Neuronal stem cell (in vitro differentiated cells): ENCODE data around the gene MTG2.

Source experiments
- DNase-seq: peaks from one replicate; pipeline ENCODE4 v3.0.0-alpha.2; 2013; ENCODE audit warnings: low spot score
- H2AFZ ChIP-seq: one replicate; pipeline ENCODE4 v1.6.1; 2013; ENCODE audit warnings: mild to moderate bottlenecking, low read length, inconsistent platforms
- H2AK5ac ChIP-seq: 2 replicates; pipeline ENCODE4 v1.6.1; 2013; ENCODE audit warnings: low read depth, mild to moderate bottlenecking, inconsistent platforms, low read length, moderate library complexity, mixed read lengths
- H2BK120ac ChIP-seq: 2 replicates; pipeline ENCODE4 v1.6.1; 2013; ENCODE audit warnings: low read depth, mild to moderate bottlenecking, inconsistent platforms, low read length, moderate library complexity, mixed read lengths
- H2BK12ac ChIP-seq: one replicate; pipeline ENCODE4 v1.6.1; 2013; ENCODE audit warnings: low read length, inconsistent platforms
- H2BK15ac ChIP-seq: 2 replicates; pipeline ENCODE4 v1.6.1; 2013; ENCODE audit warnings: mild to moderate bottlenecking, low read length, inconsistent platforms, mixed read lengths
- H2BK5ac ChIP-seq: one replicate; pipeline ENCODE4 v1.6.1; 2013; ENCODE audit warnings: inconsistent platforms, mild to moderate bottlenecking, low read length, moderate library complexity
- H3K14ac ChIP-seq: one replicate; pipeline ENCODE4 v1.6.1; 2013; ENCODE audit warnings: low read length, inconsistent platforms
- H3K18ac ChIP-seq: 2 replicates; pipeline ENCODE4 v1.6.1; 2013; ENCODE audit warnings: low read length, inconsistent platforms
- H3K23ac ChIP-seq: 2 replicates; pipeline ENCODE4 v1.6.1; 2013; ENCODE audit warnings: low read depth, mild to moderate bottlenecking, mixed read lengths, low read length, inconsistent platforms; ENCODE audit not compliant: poor library complexity
- H3K27ac ChIP-seq: replicated peaks from 3 replicates; pipeline ENCODE4 v1.5.1; 2013; ENCODE audit warnings: low read length, inconsistent platforms
- H3K27me3 ChIP-seq, 3 experiments: 2 replicates each; pipeline ENCODE4 v1.6.1; 2013; ENCODE audit warnings: low read length in 3 of 3, mild to moderate bottlenecking in 2 of 3, inconsistent platforms in 1 of 3, low read depth in 1 of 3, mixed read lengths in 1 of 3, moderate library complexity in 1 of 3; ENCODE audit not compliant: control insufficient read depth in 3 of 3, insufficient read depth in 3 of 3
- H3K36me3 ChIP-seq, 2 donors: replicated peaks in 1 of 2; 2 replicates each; pipeline ENCODE4 v1.6.1; 2013; ENCODE audit warnings: low read length in 2 of 2; ENCODE audit not compliant: control insufficient read depth in 2 of 2, insufficient read depth in 2 of 2
- H3K4ac ChIP-seq: 2 replicates; pipeline ENCODE4 v1.6.1; 2013; ENCODE audit warnings: inconsistent platforms, mild to moderate bottlenecking, low read length, moderate library complexity
- H3K4me1 ChIP-seq, 2 donors: 1 replicate in 1 of 2; 2 replicates in 1 of 2; pipeline ENCODE4 v1.6.1; 2013; ENCODE audit warnings: low read length in 2 of 2, low read depth in 1 of 2; ENCODE audit not compliant: control insufficient read depth in 2 of 2, insufficient read depth in 1 of 2
- H3K4me2 ChIP-seq: one replicate; pipeline ENCODE4 v1.6.1; 2013; ENCODE audit warnings: mild to moderate bottlenecking, low read length, inconsistent platforms; ENCODE audit not compliant: insufficient read depth, poor library complexity, severe bottlenecking
- H3K4me3 ChIP-seq, 2 donors: 2 replicates each; pipeline ENCODE4 v1.5.1; 2013; ENCODE audit warnings: low read length in 2 of 2, mild to moderate bottlenecking in 2 of 2, inconsistent platforms in 1 of 2, moderate library complexity in 1 of 2
- H3K79me1 ChIP-seq: one replicate; pipeline ENCODE4 v1.6.1; 2013; ENCODE audit warnings: low read depth, mild to moderate bottlenecking, inconsistent platforms, low read length, moderate library complexity
- H3K9ac ChIP-seq: one replicate; pipeline ENCODE4 v1.6.1; 2013; ENCODE audit warnings: mild to moderate bottlenecking, low read depth, low read length, inconsistent platforms; ENCODE audit not compliant: poor library complexity
- H3K9me3 ChIP-seq, 2 donors: replicated peaks in 1 of 2; 2 replicates each; pipeline versions ENCODE3 to v1.6.1; 2013; ENCODE audit warnings: low read length in 2 of 2, mild to moderate bottlenecking in 2 of 2, inconsistent platforms in 1 of 2, low read depth in 1 of 2, mixed read lengths in 1 of 2, moderate library complexity in 1 of 2; ENCODE audit not compliant: control insufficient read depth in 2 of 2, insufficient read depth in 1 of 2
- H4K8ac ChIP-seq: one replicate; pipeline ENCODE4 v1.6.1; 2013; ENCODE audit warnings: low read depth, mild to moderate bottlenecking, inconsistent platforms, low read length, moderate library complexity
- H4K91ac ChIP-seq: one replicate; pipeline ENCODE4 v1.6.1; 2013; ENCODE audit warnings: low read length, low read depth, mild to moderate bottlenecking, inconsistent platforms; ENCODE audit not compliant: poor library complexity
- WGBS, 2 donors: extraction: QIAGEN DNeasy Blood & Tissue Kit; methylation state at CpG; one replicate each; pipeline ENCODE4 v1.1.7; 2013; ENCODE audit warnings: missing lambda C conversion rate in 2 of 2, mixed read lengths in 1 of 2; ENCODE audit not compliant: insufficient read length in 2 of 2, insufficient replicate concordance in 1 of 2; ENCODE audit errors: extremely low coverage in 2 of 2; 5-methylcytosine and 5-hydroxymethylcytosine counted together

The MTG2 gene

GRCh38 chr20:62183426-62184142 lies 756 bp downstream of the MTG2 start:
- no peak for DNase-seq
- Histone ChIP-seq H3K4me1 (peaks cover 3 to 8% of the 10 kb centered on the region in 2 donors), H2AK5ac (no peak overlapping the region), H3K4me3 (peak overlapping the region; percentile 97 to 100), H3K14ac (no peak overlapping the region), H2BK5ac (no peak overlapping the region), H4K91ac (no peak overlapping the region), H4K8ac (no peak overlapping the region), H3K9me3 (no peaks in the 10 kb centered on the region), H2BK12ac (no peak overlapping the region), H2BK120ac (no peak overlapping the region), H3K27ac (no peak overlapping the region), H2AFZ (peak overlapping the region; percentile 84), H3K27me3 (no peaks in the 10 kb centered on the region), H3K23ac (no peak overlapping the region), H3K9ac (peak overlapping the region; percentile 96), H2BK15ac (no peak overlapping the region), H3K4me2 (peak overlapping the region; percentile 86), H3K18ac (no peak overlapping the region), H3K79me1 (peaks cover 3% of the 10 kb centered on the region), H3K36me3 (peaks cover 11 to 35% of the 10 kb centered on the region in 2 donors), H3K4ac (no peak overlapping the region)
- WGBS, 2 donors = no CpG with 5 or more reads among the region's 25 CpGs

GRCh38 chr20:62186096-62186426 lies 3.2 kb downstream of the MTG2 start:
- H2BK120ac ChIP-seq = no peak overlapping the region
- peaks cover 3 to 8% of the 10 kb centered on the region in 2 donors for H3K4me1 ChIP-seq
- no peak overlapping the region for H3K9ac ChIP-seq
- no CpG with 5 or more reads among the region's 3 CpGs for WGBS, 2 donors
- H3K27ac ChIP-seq = no peak overlapping the region
- no peak overlapping the region for H3K14ac ChIP-seq
- peaks cover 6% of the 10 kb centered on the region for H3K79me1 ChIP-seq
- H2BK15ac ChIP-seq = no peak overlapping the region
- H3K18ac ChIP-seq = no peak overlapping the region
- no peak overlapping the region for H4K91ac ChIP-seq
- no peak overlapping the region for H4K8ac ChIP-seq
- peaks cover 2 to 32% of the 10 kb centered on the region in 2 donors for H3K36me3 ChIP-seq
- H2BK5ac ChIP-seq = no peak overlapping the region
- no peak overlapping the region for H2BK12ac ChIP-seq
- no peak overlapping the region for H2AFZ ChIP-seq
- no peak for DNase-seq
- H3K4me3 ChIP-seq = no peak overlapping the region
- H3K23ac ChIP-seq = no peak overlapping the region
- no peaks in the 10 kb centered on the region for H3K27me3 ChIP-seq
- H3K4me2 ChIP-seq = no peak overlapping the region
- H2AK5ac ChIP-seq = no peak overlapping the region
- H3K9me3 ChIP-seq = no peaks in the 10 kb centered on the region
- no peak overlapping the region for H3K4ac ChIP-seq

GRCh38 chr20:62186887-62187866 lies 4.3 kb downstream of the MTG2 start:
- no peak for DNase-seq

More at GRCh38 chr20:62186887-62187866, 4.3 kb downstream of the MTG2 start:
- Histone ChIP-seq H3K9ac (no peak overlapping the region), H3K4me2 (no peak overlapping the region), H3K27me3 (no peaks in the 10 kb centered on the region), H2BK120ac (no peak overlapping the region), H3K9me3 (no peaks in the 10 kb centered on the region), H4K8ac (no peak overlapping the region), H2BK12ac (no peak overlapping the region), H2BK5ac (no peak overlapping the region), H3K18ac (no peak overlapping the region), H3K4me3 (no peak overlapping the region), H3K4ac (no peak overlapping the region), H4K91ac (no peak overlapping the region), H3K4me1 (peaks cover 3 to 5% of the 10 kb centered on the region in 2 donors), H3K36me3 (peaks cover 2 to 22% of the 10 kb centered on the region in 2 donors), H3K14ac (no peak overlapping the region), H2AFZ (no peak overlapping the region), H3K23ac (no peak overlapping the region), H2AK5ac (no peak overlapping the region), H3K27ac (no peak overlapping the region), H3K79me1 (peaks cover 10% of the 10 kb centered on the region), H2BK15ac (no peak overlapping the region)
- no CpG with 5 or more reads among the region's 13 CpGs for WGBS, 2 donors
